LoVo (cell line): ENCODE data around the gene SNX25.
"Not testable (repeated sequence)": the region's sequence is repeated elsewhere in the genome, so short reads cannot be mapped to it uniquely, and the experiment has no call there.

Experiments
- DNase-seq: peaks from one replicate; pipeline ENCODE4 v3.0.0-alpha.2; 2016; ENCODE audit warnings: low spot score

The SNX25 gene

GRCh38 chr4:185235119-185235842, 25.9 kb downstream of the SNX25 start:
- no peak for DNase-seq

- DNase-seq = peak; percentile 46
These were observed 26.6 kb downstream of the SNX25 start for GRCh38 chr4:185235843-185236503.

GRCh38 chr4:185237175-185237574, 27.8 kb downstream of the SNX25 start:
- no peak for DNase-seq

- DNase-seq = no peak
These were observed 28.9 kb downstream of the SNX25 start for GRCh38 chr4:185238215-185238681.

- DNase-seq = no peak
These were observed 29.4 kb downstream of the SNX25 start for GRCh38 chr4:185238750-185239149.

GRCh38 chr4:185240486-185240885, 31.1 kb downstream of the SNX25 start:
- DNase-seq = not testable (repeated sequence)

GRCh38 chr4:185242749-185243533, 33.5 kb downstream of the SNX25 start:
- no peak for DNase-seq

GRCh38 chr4:185243879-185244278, 34.5 kb downstream of the SNX25 start:
- DNase-seq = no peak

GRCh38 chr4:185244763-185245162, 35.4 kb downstream of the SNX25 start:
- DNase-seq = no peak

GRCh38 chr4:185246453-185246852, 37.1 kb downstream of the SNX25 start:
- DNase-seq = no peak

- no peak for DNase-seq
These were observed 37.8 kb downstream of the SNX25 start for GRCh38 chr4:185247151-185247550.

- DNase-seq = no peak
These were observed 39.1 kb downstream of the SNX25 start for GRCh38 chr4:185248393-185249039.

GRCh38 chr4:185249105-185249504, 39.7 kb downstream of the SNX25 start:
- no peak for DNase-seq

- DNase-seq = no peak
These were observed 45.0 kb downstream of the SNX25 start for GRCh38 chr4:185254434-185254833.

GRCh38 chr4:185255868-185256267, 46.5 kb downstream of the SNX25 start:
- DNase-seq = no peak

GRCh38 chr4:185256446-185256845, 47.0 kb downstream of the SNX25 start:
- DNase-seq = no peak

GRCh38 chr4:185257086-185257485, 47.7 kb downstream of the SNX25 start:
- DNase-seq = no peak

- DNase-seq = no peak
These were observed 48.3 kb downstream of the SNX25 start for GRCh38 chr4:185257694-185258093.

- DNase-seq = not testable (repeated sequence)
These were observed 49.3 kb downstream of the SNX25 start for GRCh38 chr4:185258741-185259140.

GRCh38 chr4:185259719-185260118, 50.3 kb downstream of the SNX25 start:
- DNase-seq = no peak

GRCh38 chr4:185261946-185262345, 52.5 kb downstream of the SNX25 start:
- no peak for DNase-seq

- DNase-seq = no peak
These were observed 54.0 kb downstream of the SNX25 start for GRCh38 chr4:185263419-185263818.
